ENCODE measurements around the gene BAIAP2.

GRCh38 chr17:81034168-81034777 is 678 bp upstream of the BAIAP2 start:
- TF ChIP-seq CTCF (IDR thresholded peaks at IDR 0.05) (no peak), EP300 (IDR thresholded peaks at IDR 0.05) (no peak)
